Measurements from ENCODE around the gene CBX4. TPM values are rescaled to one million over a fixed set of nuclear protein-coding genes. Genes with fewer than 3 reads are reported as not detected.

Gene CBX4
- total and polyA plus RNA-seq, 2 of the 13 experiments (the other 11 are each of a cell fraction or from before 2014, with no cell fraction given), result 25.8 to 50.8 TPM

- no peak for TF ChIP-seq PRDM15 (CRISPR knock-in tag; IDR thresholded peaks at IDR 0.05)
- TF ChIP-seq PRMT3 (CRISPR knock-in tag; IDR thresholded peaks at IDR 0.05; ENCODE audit: borderline replicate concordance, low read depth), result no peak
- TF ChIP-seq PAXIP1 (CRISPR knock-in tag; conservative IDR thresholded peaks at IDR 0.05), result 0 out of 2 replicates have a peak, but pooled peaks have one; percentile 21
- no peak; the same call in 1 of the 2 replicates for TF ChIP-seq ZC3H13 (CRISPR knock-in tag; IDR thresholded peaks at IDR 0.05)
- TF ChIP-seq ZNF713 (CRISPR knock-in tag; IDR thresholded peaks at IDR 0.05), result no peak
- TF ChIP-seq ZNF501 (CRISPR knock-in tag; IDR thresholded peaks at IDR 0.05), result peak; percentile 88
- no peak for TF ChIP-seq ZFP36 (IDR thresholded peaks at IDR 0.05; ENCODE audit: borderline replicate concordance, low read depth, low read length, partially characterized antibody)
- no peak for TF ChIP-seq CHD2 (IDR thresholded peaks at IDR 0.05; ENCODE audit: low read depth, low read length)
- TF ChIP-seq ATF1 (CRISPR knock-in tag; IDR thresholded peaks at IDR 0.05), result no peak
- TF ChIP-seq YY1 (IDR thresholded peaks at IDR 0.05; ENCODE audit: insufficient read depth, insufficient replicate concordance, low read depth, low read length), result peak; percentile 55
- TF ChIP-seq ZFP90 (CRISPR knock-in tag; IDR thresholded peaks at IDR 0.05; ENCODE audit: borderline replicate concordance), result 0 out of 2 replicates have a peak, but pooled peaks have one; percentile 56
- TF ChIP-seq ZNF609 (CRISPR knock-in tag; IDR thresholded peaks at IDR 0.05; ENCODE audit: borderline replicate concordance), result no peak
- peak; percentile 39; the same call in 1 of the 2 replicates for TF ChIP-seq RXRB (CRISPR knock-in tag; IDR thresholded peaks at IDR 0.05; ENCODE audit: borderline replicate concordance)
Observed at GRCh38 chr17:79834565-79835469, 4.4 kb downstream of the CBX4 start (continued).
